Vagina (tissue), 2 donors: ENCODE measurements around the gene NTM. TPM values are rescaled to one million over a fixed set of nuclear protein-coding genes. Genes with fewer than 3 reads are reported as not detected.

Source experiments
- DNase-seq, 2 donors: peaks; one replicate each; pipeline ENCODE4 v3.0.0-alpha.2; 2017; ENCODE audit errors: extremely low spot score in 2 of 2
- H3K27ac ChIP-seq: fragments of 200-600 bp; sonication (generic); one replicate; pipeline ENCODE4 v1.5.1; 2019
- H3K27me3 ChIP-seq: fragments of 200-600 bp; sonication (generic); one replicate; pipeline ENCODE4 v1.5.1; 2019
- H3K36me3 ChIP-seq, 2 donors: fragments of 200-600 bp; sonication (generic); one replicate each; pipeline ENCODE4 v1.5.1; 2017 to 2019
- H3K4me1 ChIP-seq: fragments of 200-600 bp; sonication (generic); one replicate; pipeline ENCODE4 v1.5.1; 2019
- H3K4me3 ChIP-seq, 2 donors: fragments of 200-600 bp; sonication (generic); 1 replicate in 1 of 2; 2 replicates in 1 of 2; pipeline ENCODE4 v1.5.1; 2016 to 2019
- H3K9me3 ChIP-seq: fragments of 200-600 bp; sonication (generic); one replicate; pipeline ENCODE4 v1.5.1; 2019
- POLR2A ChIP-seq, 2 donors: fragments of 450-650 bp; IDR thresholded peaks; one replicate each; pipeline ENCODE4 v1.6.1; 2017; ENCODE audit warnings: antibody characterized with exemption in 2 of 2, mild to moderate bottlenecking in 2 of 2, moderate library complexity in 2 of 2
- POLR2AphosphoS5 ChIP-seq, 2 donors: sonication (generic); formaldehyde crosslinking; IDR thresholded peaks; one replicate each; pipeline ENCODE4 v1.9.0; 2017; ENCODE audit warnings: antibody characterized with exemption in 2 of 2, mild to moderate bottlenecking in 2 of 2, low read depth in 1 of 2; ENCODE audit not compliant: insufficient read depth in 1 of 2
- intact Hi-C: fragments of 100-400 bp; cut with DNase I; formaldehyde crosslinking; loops from one replicate; pipeline ENCODE4 v1.15.1; 2023
- total RNA-seq: library from RNA; depleted of rRNA; stranded (reverse); fragments of >200 nt; gene quantifications from one replicate; pipeline ENCODE4 v1.2.3, GENCODE V29; 2016
- TF ChIP-seq, protein P1 (sequence below), 3 experiments: fragments of 450-650 bp in 2 of 3; fragments of 200-600 bp in 1 of 3; sonication (generic) in 1 of 3; IDR thresholded peaks; one replicate each; pipeline ENCODE4 v1.5.1; 2017 to 2019; ENCODE audit warnings: antibody characterized with exemption in 3 of 3, mild to moderate bottlenecking in 2 of 3, moderate library complexity in 2 of 3

The NTM gene
- total RNA-seq, 1 donor from 2014 or later: 4.2 TPM

DNA sequence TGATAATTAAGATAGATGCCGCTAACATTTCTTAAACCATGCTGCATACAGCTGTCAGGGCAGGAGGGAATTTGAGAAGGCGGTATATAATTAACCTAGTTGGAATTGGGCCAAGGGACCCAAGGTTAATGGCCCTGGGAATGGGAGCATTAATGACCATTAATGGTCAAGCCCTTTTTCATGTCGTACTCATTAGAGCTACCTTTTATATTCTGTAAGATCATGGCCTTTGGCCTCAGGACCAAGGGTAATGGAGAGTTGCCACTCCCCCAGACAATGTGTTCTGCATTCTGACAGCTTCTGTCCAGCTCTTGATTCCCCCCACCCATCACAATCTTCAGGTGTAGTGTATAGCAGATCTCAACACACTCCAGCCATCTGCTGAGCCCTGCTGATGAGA lies 111.6 kb downstream of the NTM start:
- H3K4me3 ChIP-seq: no peak overlapping the region
- H3K27me3 ChIP-seq: no peaks in the 10 kb centered on the region
- H3K36me3 ChIP-seq: no peaks in the 10 kb centered on the region
- TF ChIP-seq POLR2A (IDR thresholded peaks at IDR 0.05) (no peak), POLR2AphosphoS5 (IDR thresholded peaks at IDR 0.05; ENCODE audit: insufficient read depth in 1 of 2, low read depth in 1 of 2) (no peak)
- TF ChIP-seq, protein P1, sequence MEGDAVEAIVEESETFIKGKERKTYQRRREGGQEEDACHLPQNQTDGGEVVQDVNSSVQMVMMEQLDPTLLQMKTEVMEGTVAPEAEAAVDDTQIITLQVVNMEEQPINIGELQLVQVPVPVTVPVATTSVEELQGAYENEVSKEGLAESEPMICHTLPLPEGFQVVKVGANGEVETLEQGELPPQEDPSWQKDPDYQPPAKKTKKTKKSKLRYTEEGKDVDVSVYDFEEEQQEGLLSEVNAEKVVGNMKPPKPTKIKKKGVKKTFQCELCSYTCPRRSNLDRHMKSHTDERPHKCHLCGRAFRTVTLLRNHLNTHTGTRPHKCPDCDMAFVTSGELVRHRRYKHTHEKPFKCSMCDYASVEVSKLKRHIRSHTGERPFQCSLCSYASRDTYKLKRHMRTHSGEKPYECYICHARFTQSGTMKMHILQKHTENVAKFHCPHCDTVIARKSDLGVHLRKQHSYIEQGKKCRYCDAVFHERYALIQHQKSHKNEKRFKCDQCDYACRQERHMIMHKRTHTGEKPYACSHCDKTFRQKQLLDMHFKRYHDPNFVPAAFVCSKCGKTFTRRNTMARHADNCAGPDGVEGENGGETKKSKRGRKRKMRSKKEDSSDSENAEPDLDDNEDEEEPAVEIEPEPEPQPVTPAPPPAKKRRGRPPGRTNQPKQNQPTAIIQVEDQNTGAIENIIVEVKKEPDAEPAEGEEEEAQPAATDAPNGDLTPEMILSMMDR (IDR thresholded peaks at IDR 0.05): no peak
- no peak overlapping the region for H3K27ac ChIP-seq
- H3K9me3 ChIP-seq: no peaks in the 10 kb centered on the region
- DNase-seq: no peak
- no peaks in the 10 kb centered on the region for H3K4me1 ChIP-seq
- intact Hi-C loops: no loop called here

DNA sequence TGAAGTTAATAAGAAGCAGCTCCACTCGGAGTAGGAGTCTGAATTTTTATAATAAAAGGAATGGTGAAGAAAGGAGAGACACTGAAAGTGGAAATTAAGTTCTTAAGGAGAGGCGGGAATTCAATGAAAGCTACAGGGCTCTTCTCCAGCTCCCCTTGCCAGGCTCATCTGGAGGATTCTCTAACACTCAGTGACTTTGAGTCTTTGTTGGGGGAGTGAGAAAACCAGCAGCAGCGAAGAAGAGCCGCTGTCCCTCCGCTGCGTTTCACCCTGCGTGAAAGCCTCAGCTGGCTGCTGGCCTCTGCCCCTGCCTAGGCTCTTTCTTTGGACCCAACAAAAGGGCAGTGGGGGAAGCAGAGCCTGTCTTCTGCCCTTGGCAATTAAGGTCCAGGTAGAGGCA lies 113.0 kb downstream of the NTM start:
- no peak for DNase-seq

DNA sequence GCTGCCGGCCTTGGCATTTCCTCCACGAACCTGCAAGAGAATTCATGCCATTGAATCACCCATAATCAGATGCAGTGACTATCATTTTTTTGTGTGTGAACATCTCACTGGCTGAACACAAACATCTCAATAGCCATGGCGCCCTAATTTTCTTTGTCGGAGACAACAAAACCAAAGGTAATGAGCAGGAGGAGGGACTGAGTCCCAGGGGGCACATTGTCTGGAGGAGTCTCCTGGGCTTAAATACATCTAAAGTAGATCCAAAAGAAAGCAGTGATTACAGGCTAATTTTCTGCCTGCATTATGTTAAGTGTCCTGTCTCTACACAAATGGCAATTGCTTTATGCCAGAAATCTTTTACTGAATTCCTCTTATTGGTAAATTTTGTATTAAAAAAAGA lies 113.5 kb downstream of the NTM start:
- Histone ChIP-seq H3K4me1 (no peaks in the 10 kb centered on the region), H3K36me3 (no peaks in the 10 kb centered on the region), H3K9me3 (no peaks in the 10 kb centered on the region), H3K4me3 (no peak overlapping the region), H3K27me3 (no peaks in the 10 kb centered on the region), H3K27ac (no peak overlapping the region)
- TF ChIP-seq, protein P1 (IDR thresholded peaks at IDR 0.05): no peak
- TF ChIP-seq POLR2AphosphoS5 (IDR thresholded peaks at IDR 0.05; ENCODE audit: insufficient read depth in 1 of 2, low read depth in 1 of 2) (no peak), POLR2A (IDR thresholded peaks at IDR 0.05) (no peak)
- intact Hi-C loops: no loop called here
- no peak for DNase-seq

More for the DNA sequence above, 113.0 kb downstream of the NTM start:
- no peak overlapping the region for H3K4me3 ChIP-seq
- no peaks in the 10 kb centered on the region for H3K4me1 ChIP-seq
- TF ChIP-seq POLR2AphosphoS5 (IDR thresholded peaks at IDR 0.05; ENCODE audit: insufficient read depth in 1 of 2, low read depth in 1 of 2) (no peak), POLR2A (IDR thresholded peaks at IDR 0.05) (no peak)
- no peaks in the 10 kb centered on the region for H3K36me3 ChIP-seq
- no peak overlapping the region for H3K27ac ChIP-seq
- no peaks in the 10 kb centered on the region for H3K9me3 ChIP-seq
- no peaks in the 10 kb centered on the region for H3K27me3 ChIP-seq
- intact Hi-C loops: no loop called here

DNA sequence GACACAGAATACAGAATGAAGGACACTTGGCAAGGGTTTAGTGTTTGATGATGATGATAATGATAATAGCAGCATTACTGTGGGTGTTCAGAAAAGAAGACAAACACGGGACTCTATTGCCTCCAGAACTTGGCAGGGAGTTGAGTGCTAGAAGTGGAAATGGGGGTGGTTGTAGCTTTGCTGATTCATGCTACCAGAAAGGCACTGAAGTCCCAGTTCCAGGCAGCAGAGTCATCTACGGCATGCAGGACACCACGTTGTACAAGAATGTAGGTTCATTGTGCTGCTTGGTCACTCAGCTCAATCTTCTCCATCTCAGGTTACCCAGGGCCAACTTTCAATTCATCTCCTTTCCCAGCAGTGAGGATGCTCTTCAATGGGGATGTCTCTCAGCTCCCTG lies 115.7 kb downstream of the NTM start:
- no peak for DNase-seq
- Histone ChIP-seq H3K27ac (no peak overlapping the region), H3K4me1 (no peaks in the 10 kb centered on the region), H3K4me3 (no peak overlapping the region), H3K36me3 (no peaks in the 10 kb centered on the region), H3K9me3 (no peaks in the 10 kb centered on the region), H3K27me3 (no peaks in the 10 kb centered on the region)
- TF ChIP-seq POLR2AphosphoS5 (IDR thresholded peaks at IDR 0.05; ENCODE audit: insufficient read depth in 1 of 2, low read depth in 1 of 2): no peak
- TF ChIP-seq, protein P1 (IDR thresholded peaks at IDR 0.05): no peak
- TF ChIP-seq POLR2A (IDR thresholded peaks at IDR 0.05): no peak
- intact Hi-C loops: no loop called here

DNA sequence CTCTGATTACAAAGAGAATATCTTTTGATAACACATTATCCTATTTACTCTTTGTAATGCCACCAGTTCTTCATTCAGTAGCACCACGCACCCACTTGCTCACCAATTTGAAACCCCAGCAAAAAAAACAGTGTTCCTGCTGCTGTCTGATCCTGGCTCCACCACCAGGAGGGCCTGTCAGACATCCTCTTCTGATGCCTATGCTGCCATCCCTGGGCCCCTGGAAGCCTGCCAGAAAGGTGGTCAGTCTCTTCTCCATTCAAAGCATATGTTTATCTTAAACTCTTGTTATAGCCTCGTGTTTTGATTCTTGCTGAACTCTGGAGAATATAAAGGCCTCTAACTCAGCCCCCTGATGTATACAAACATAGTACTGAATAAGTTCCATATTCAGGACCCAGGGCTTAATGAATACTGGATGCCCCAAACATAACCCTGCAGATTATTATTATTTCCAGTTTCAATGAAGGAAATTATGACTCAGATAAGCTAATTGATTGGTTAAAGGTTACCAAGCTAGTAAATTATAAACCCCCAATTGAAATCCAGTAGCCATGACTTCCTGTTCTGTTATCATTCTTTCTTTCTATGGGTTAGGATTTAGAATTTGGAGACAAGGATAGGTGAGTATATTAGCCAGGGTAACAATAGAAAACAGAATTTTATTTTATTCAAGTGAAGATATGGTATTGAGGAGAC lies 116.7 kb downstream of the NTM start:
- no peak overlapping the region for H3K27ac ChIP-seq
- TF ChIP-seq POLR2AphosphoS5 (IDR thresholded peaks at IDR 0.05; ENCODE audit: insufficient read depth in 1 of 2, low read depth in 1 of 2): no peak
- TF ChIP-seq, protein P1 (IDR thresholded peaks at IDR 0.05): no peak
- no peak for TF ChIP-seq POLR2A (IDR thresholded peaks at IDR 0.05)
- H3K4me1 ChIP-seq: no peaks in the 10 kb centered on the region
- H3K27me3 ChIP-seq: no peaks in the 10 kb centered on the region
- H3K36me3 ChIP-seq: no peaks in the 10 kb centered on the region
- no peak for DNase-seq
- no peaks in the 10 kb centered on the region for H3K9me3 ChIP-seq
- intact Hi-C loops: no loop called here
- no peak overlapping the region for H3K4me3 ChIP-seq
